DND-41 (cell line): ENCODE data around the gene COX15.
"Not testable (repeated sequence)": the region's sequence is repeated elsewhere in the genome, so short reads cannot be mapped to it uniquely, and the experiment has no call there.

Source experiments
- ATAC-seq: fragments of 200-7000 bp; cut with Tn5 transposase; 3 replicates; pipeline ENCODE4 v1.9.1; 2021; ENCODE audit warnings: low read depth; ENCODE audit not compliant: insufficient read depth
- DNase-seq: peaks from one replicate; pipeline ENCODE4 v3.0.0-alpha.2; 2020
- H2AFZ ChIP-seq: 2 replicates; pipeline ENCODE4 v1.6.0; 2012; ENCODE audit warnings: low read depth, low read length
- H3K27ac ChIP-seq: 2 replicates; pipeline ENCODE4 v1.5.1; 2012; ENCODE audit warnings: low read length, inconsistent platforms
- H3K27me3 ChIP-seq: fragments of 200-600 bp; sonication (generic); 2 replicates; pipeline ENCODE4 v1.6.0; 2012; ENCODE audit warnings: low read length, mild to moderate bottlenecking, inconsistent platforms; ENCODE audit not compliant: insufficient read depth, poor library complexity
- H3K36me3 ChIP-seq: 2 replicates; pipeline ENCODE4 v1.5.1; 2012; ENCODE audit warnings: low read length, inconsistent platforms; ENCODE audit not compliant: insufficient read depth
- H3K4me1 ChIP-seq: 2 replicates; pipeline ENCODE4 v1.5.1; 2012; ENCODE audit warnings: mild to moderate bottlenecking, low read length; ENCODE audit not compliant: insufficient read depth
- H3K4me2 ChIP-seq: 2 replicates; pipeline ENCODE4 v1.6.0; 2012; ENCODE audit warnings: mild to moderate bottlenecking, moderate library complexity, low read length, inconsistent platforms; ENCODE audit not compliant: insufficient read depth
- H3K4me3 ChIP-seq, 2 experiments: fragments of 200-600 bp in 1 of 2; shearing (Covaris generic) in 1 of 2; 2 replicates each; pipeline ENCODE4 v1.5.1; 2012 to 2016; ENCODE audit warnings: inconsistent platforms in 2 of 2, low read length in 2 of 2, mild to moderate bottlenecking in 2 of 2, low read depth in 1 of 2, moderate library complexity in 1 of 2
- H3K79me2 ChIP-seq: 2 replicates; pipeline ENCODE4 v1.6.0; 2012; ENCODE audit warnings: low read length, inconsistent platforms; ENCODE audit not compliant: insufficient read depth
- H3K9ac ChIP-seq: 2 replicates; pipeline ENCODE4 v1.6.0; 2012; ENCODE audit warnings: low read depth, mild to moderate bottlenecking, inconsistent platforms, low read length, moderate library complexity
- H3K9me3 ChIP-seq: 2 replicates; pipeline ENCODE4 v1.5.1; 2012; ENCODE audit warnings: low read length, moderate library complexity, mild to moderate bottlenecking, inconsistent platforms; ENCODE audit not compliant: insufficient read depth, severe bottlenecking
- H4K20me1 ChIP-seq: 2 replicates; pipeline ENCODE4 v1.6.0; 2012; ENCODE audit warnings: low read length; ENCODE audit not compliant: insufficient read depth
- EZH2 ChIP-seq: IDR thresholded peaks from 3 replicates; pipeline ENCODE4 v1.6.1; 2012; ENCODE audit warnings: borderline replicate concordance, low read depth, mild to moderate bottlenecking, moderate library complexity, low read length, inconsistent platforms; ENCODE audit not compliant: severe bottlenecking
- TF ChIP-seq, protein P1 (sequence below): IDR thresholded peaks from 2 replicates; pipeline ENCODE4 v1.5.1; 2012; ENCODE audit warnings: borderline replicate concordance, low read length, moderate library complexity, mild to moderate bottlenecking; ENCODE audit not compliant: poor library complexity, severe bottlenecking; ENCODE audit errors: extremely low read depth

COX15 gene

DNA sequence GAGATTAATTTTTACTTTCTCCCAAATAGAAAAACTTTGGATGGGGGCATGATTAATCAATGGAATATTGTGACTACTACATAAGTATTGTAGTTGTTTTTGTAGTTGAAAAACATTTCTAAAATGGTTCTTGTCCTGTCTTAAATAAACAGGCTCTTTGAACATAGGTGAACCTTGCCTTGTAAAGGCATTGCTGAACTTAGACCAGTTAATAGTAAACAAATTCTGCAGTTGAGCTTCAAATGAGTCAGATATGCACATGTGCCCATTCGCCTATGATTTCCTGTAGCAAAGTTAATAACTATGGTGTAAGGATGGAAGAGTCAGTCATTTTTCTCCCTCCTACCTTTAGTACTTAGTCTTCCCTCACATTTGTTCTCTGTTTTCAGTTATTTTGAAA, 22.7 kb upstream of the COX15 start:
- Histone ChIP-seq H3K4me1 (no peaks in the 10 kb centered on the region), H4K20me1 (no peaks in the 10 kb centered on the region), H3K36me3 (peaks cover 85% of the 10 kb centered on the region), H3K4me2 (no peak overlapping the region), H2AFZ (no peak overlapping the region), H3K79me2 (no peaks in the 10 kb centered on the region), H3K4me3 (no peak overlapping the region), H3K27me3 (no peaks in the 10 kb centered on the region), H3K9ac (no peak overlapping the region), H3K27ac (no peak overlapping the region), H3K9me3 (no peaks in the 10 kb centered on the region)
- ATAC-seq (no peak), DNase-seq (no peak)
- no peak for TF ChIP-seq EZH2
- TF ChIP-seq, protein P1, sequence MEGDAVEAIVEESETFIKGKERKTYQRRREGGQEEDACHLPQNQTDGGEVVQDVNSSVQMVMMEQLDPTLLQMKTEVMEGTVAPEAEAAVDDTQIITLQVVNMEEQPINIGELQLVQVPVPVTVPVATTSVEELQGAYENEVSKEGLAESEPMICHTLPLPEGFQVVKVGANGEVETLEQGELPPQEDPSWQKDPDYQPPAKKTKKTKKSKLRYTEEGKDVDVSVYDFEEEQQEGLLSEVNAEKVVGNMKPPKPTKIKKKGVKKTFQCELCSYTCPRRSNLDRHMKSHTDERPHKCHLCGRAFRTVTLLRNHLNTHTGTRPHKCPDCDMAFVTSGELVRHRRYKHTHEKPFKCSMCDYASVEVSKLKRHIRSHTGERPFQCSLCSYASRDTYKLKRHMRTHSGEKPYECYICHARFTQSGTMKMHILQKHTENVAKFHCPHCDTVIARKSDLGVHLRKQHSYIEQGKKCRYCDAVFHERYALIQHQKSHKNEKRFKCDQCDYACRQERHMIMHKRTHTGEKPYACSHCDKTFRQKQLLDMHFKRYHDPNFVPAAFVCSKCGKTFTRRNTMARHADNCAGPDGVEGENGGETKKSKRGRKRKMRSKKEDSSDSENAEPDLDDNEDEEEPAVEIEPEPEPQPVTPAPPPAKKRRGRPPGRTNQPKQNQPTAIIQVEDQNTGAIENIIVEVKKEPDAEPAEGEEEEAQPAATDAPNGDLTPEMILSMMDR = no peak

DNA sequence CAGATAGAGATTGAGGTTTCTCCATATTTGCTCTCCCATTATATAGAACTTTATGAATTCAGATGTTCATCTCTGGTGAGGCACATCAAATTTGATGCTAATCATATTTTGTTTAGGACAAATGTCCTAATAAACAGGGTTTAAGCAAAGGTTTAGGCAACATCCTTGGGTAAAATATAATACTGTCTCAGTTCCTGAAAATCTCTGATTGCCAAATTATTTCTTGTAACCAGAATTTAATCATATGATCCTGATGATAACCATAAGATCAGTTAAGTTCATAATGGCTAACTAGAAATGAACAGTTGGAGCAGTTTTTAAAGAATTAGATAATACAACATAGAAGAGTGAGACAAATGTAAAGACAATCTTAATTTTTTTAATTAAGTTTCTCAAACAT, 18.7 kb upstream of the COX15 start:
- TF ChIP-seq EZH2 = no peak
- TF ChIP-seq, protein P1 = no peak
- H3K36me3 ChIP-seq = peaks cover 88% of the 10 kb centered on the region
- no peak overlapping the region for H2AFZ ChIP-seq
- H3K4me1 ChIP-seq = no peaks in the 10 kb centered on the region
- H3K4me2 ChIP-seq = no peak overlapping the region
- no peaks in the 10 kb centered on the region for H4K20me1 ChIP-seq
- ATAC-seq (no peak), DNase-seq (no peak)
- H3K9ac ChIP-seq = no peak overlapping the region
- H3K27me3 ChIP-seq = no peaks in the 10 kb centered on the region
- no peak overlapping the region for H3K4me3 ChIP-seq
- H3K9me3 ChIP-seq = no peaks in the 10 kb centered on the region
- no peak overlapping the region for H3K27ac ChIP-seq
- H3K79me2 ChIP-seq = no peaks in the 10 kb centered on the region

DNA sequence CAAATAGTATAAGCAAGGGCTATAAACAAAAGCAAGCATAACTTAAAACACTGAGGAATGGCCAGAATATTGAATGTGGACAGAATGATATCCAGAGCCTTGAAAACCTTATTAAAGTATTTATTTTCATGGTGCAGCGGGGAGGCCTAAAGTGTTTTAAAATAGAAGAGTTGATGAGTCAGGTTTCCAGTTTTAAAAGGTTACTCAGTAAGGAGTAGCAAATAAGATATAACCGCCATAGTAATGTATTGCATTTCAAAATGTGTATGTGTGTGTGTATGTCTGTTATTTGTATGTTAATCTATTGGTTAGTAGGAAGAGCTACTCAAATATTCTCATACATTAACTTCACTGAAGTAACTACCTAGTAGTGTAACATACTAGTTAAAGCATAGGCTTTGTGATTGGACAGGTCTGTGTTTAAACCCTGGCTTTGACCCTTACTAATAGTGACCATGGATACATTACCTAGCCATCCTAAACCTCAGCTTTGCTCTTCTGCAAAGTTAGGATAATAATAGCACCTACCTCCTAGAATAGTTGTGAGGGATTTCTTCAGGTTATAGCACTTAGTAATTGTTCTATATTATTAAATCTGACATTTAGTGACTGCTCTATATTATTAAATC, 17.0 kb upstream of the COX15 start:
- peaks cover 83% of the 10 kb centered on the region for H3K36me3 ChIP-seq
- no peak overlapping the region for H3K4me3 ChIP-seq
- DNase-seq (no peak), ATAC-seq (no peak)
- H3K4me1 ChIP-seq = no peaks in the 10 kb centered on the region
- no peak overlapping the region for H3K9ac ChIP-seq
- H3K79me2 ChIP-seq = no peaks in the 10 kb centered on the region
- H4K20me1 ChIP-seq = no peaks in the 10 kb centered on the region
- H3K27ac ChIP-seq = no peak overlapping the region
- TF ChIP-seq, protein P1 = no peak
- TF ChIP-seq EZH2 = no peak
- no peak overlapping the region for H3K4me2 ChIP-seq
- no peak overlapping the region for H2AFZ ChIP-seq
- H3K9me3 ChIP-seq = no peaks in the 10 kb centered on the region
- no peaks in the 10 kb centered on the region for H3K27me3 ChIP-seq

DNA sequence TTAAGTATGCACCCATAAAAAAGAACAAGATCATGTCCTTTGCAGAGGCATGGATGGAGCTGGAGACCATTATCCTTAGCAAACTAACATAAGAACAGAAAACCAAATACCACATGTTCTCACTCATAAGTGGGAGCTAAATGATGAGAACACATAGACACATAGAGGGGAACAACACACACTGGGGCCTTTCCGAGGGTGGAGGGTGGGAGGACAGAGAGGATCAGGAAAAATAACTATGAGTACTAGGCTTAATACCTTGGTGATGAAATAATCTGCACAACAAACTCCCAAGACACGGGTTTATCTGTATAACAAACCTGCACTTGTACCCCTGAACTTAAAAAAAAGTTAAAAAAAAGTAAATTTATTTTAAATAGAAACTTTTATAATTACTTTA, 14.2 kb upstream of the COX15 start:
- not testable (repeated sequence) for H3K27me3 ChIP-seq

More for the DNA sequence above, 14.2 kb upstream of the COX15 start:
- H2AFZ ChIP-seq, H3K79me2 ChIP-seq, H3K27ac ChIP-seq, H3K4me1 ChIP-seq, H3K4me2 ChIP-seq, ATAC-seq, H3K4me3 ChIP-seq, DNase-seq, H3K9me3 ChIP-seq, H3K9ac ChIP-seq, H4K20me1 ChIP-seq: not testable (repeated sequence)
- peaks cover 85% of the 10 kb centered on the region for H3K36me3 ChIP-seq
